CD4-positive, alpha-beta T cell (primary cell): Measurements from ENCODE around the gene PTPRN2. TPM values are rescaled to one million over a fixed set of nuclear protein-coding genes. Genes with fewer than 3 reads are reported as not detected.
"Not testable (repeated sequence)": the region's sequence is repeated elsewhere in the genome, so short reads cannot be mapped to it uniquely, and the experiment has no call there.

Source experiments
- ATAC-seq: fragments of 200-7000 bp; cut with Tn5 transposase; one replicate; pipeline ENCODE4 v1.10.0; 2022; ENCODE audit warnings: mild to moderate bottlenecking; ENCODE audit not compliant: poor library complexity
- CTCF ChIA-PET: fragments of 350-600 bp; sonication (Branson Sonifier 250); formaldehyde crosslinking; loops from one replicate; lab custom pipeline; 2021; ENCODE audit warnings: antibody characterized with exemption, inconsistent platforms; lab: Charles Lee
- POLR2A ChIA-PET: fragments of 350-600 bp; sonication (Branson Sonifier 250); formaldehyde crosslinking; loops from one replicate; lab custom pipeline; 2021; ENCODE audit warnings: antibody characterized with exemption, inconsistent platforms; lab: Charles Lee
- DNase-seq, 14 experiments: peaks; one replicate each; pipeline ENCODE4 v3.0.0-alpha.2; 2013 to 2020; ENCODE audit warnings: mixed read lengths in 2 of 14
- H3K27ac ChIP-seq, 2 donors: one replicate each; pipeline versions ENCODE4 v1.5.1 to v1.7.0; 2013; ENCODE audit warnings: low read length in 2 of 2, low read depth in 1 of 2, mild to moderate bottlenecking in 1 of 2
- H3K27me3 ChIP-seq, 2 experiments: 1 replicate in 1 of 2; 2 replicates in 1 of 2; pipeline versions ENCODE4 v1.6.1 to v1.7.0; 2013; ENCODE audit warnings: low read length in 2 of 2, control low read depth in 1 of 2, mild to moderate bottlenecking in 1 of 2, moderate library complexity in 1 of 2; ENCODE audit not compliant: insufficient read depth in 2 of 2, control insufficient read depth in 1 of 2
- H3K36me3 ChIP-seq: one replicate; pipeline ENCODE4 v1.6.1; 2013; ENCODE audit warnings: low read length, control low read depth; ENCODE audit not compliant: insufficient read depth
- H3K4me1 ChIP-seq: one replicate; pipeline ENCODE4 v1.6.1; 2013; ENCODE audit warnings: low read length, control low read depth; ENCODE audit not compliant: insufficient read depth
- H3K4me3 ChIP-seq: one replicate; pipeline ENCODE4 v1.5.1; 2013; ENCODE audit warnings: mild to moderate bottlenecking, low read length, moderate library complexity
- H3K9me3 ChIP-seq, 2 experiments: 1 replicate in 1 of 2; 2 replicates in 1 of 2; pipeline versions ENCODE4 v1.6.1 to v1.7.0; 2013; ENCODE audit warnings: low read length in 2 of 2, mild to moderate bottlenecking in 2 of 2, control low read depth in 1 of 2, moderate library complexity in 1 of 2; ENCODE audit not compliant: control insufficient read depth in 1 of 2, insufficient read depth in 1 of 2
- H3K27ac Mint-ChIP-seq: one replicate; pipeline ENCODE4 v1.8.0; 2020; ENCODE audit warnings: mixed read lengths
- H3K27me3 Mint-ChIP-seq: one replicate; pipeline ENCODE4 v1.8.0; 2021; ENCODE audit warnings: mixed read lengths
- H3K36me3 Mint-ChIP-seq: one replicate; pipeline ENCODE4 v1.8.0; 2021; ENCODE audit warnings: low read depth, mixed read lengths
- H3K4me1 Mint-ChIP-seq: one replicate; pipeline ENCODE4 v1.8.0; 2021; ENCODE audit warnings: low read depth, mixed read lengths
- H3K4me3 Mint-ChIP-seq: one replicate; pipeline ENCODE4 v1.8.0; 2020; ENCODE audit warnings: mild to moderate bottlenecking, mixed read lengths
- H3K9me3 Mint-ChIP-seq: one replicate; pipeline ENCODE4 v1.8.0; 2020; ENCODE audit warnings: mixed read lengths
- CTCF ChIP-seq: fragments of 200-600 bp; IDR thresholded peaks from one replicate; pipeline ENCODE4 v1.8.0; 2022; ENCODE audit warnings: antibody characterized with exemption, mild to moderate bottlenecking
- intact Hi-C, 2 experiments: fragments of 100-400 bp; cut with DNase I in 1 of 2; cut with micrococcal nuclease in 1 of 2; formaldehyde crosslinking; loops; one replicate each; pipeline versions ENCODE4 v1.15.1 to v1.9.0; 2023 to 2025; cut with DNase I, micrococcal nuclease
- total RNA-seq, 174 experiments: library from RNA in 2 of 174; stranded (reverse) in 2 of 174; gene quantifications; one replicate each; pipeline ENCODE4 v1.2.3 and lab custom pipeline; 2021 to 2026

PTPRN2 gene
- total RNA-seq, 2 experiments from 2014 or later = 0.34 to 0.44 TPM

- peaks cover 0 to 3% of the 10 kb centered on the region in 2 experiments for H3K27me3 ChIP-seq
- H3K27ac Mint-ChIP-seq = no peak overlapping the region
- no peak for TF ChIP-seq CTCF
- no peak overlapping the region for H3K27ac ChIP-seq
- H3K9me3 ChIP-seq = no peaks in the 10 kb centered on the region
- H3K36me3 Mint-ChIP-seq = no peaks in the 10 kb centered on the region
- intact Hi-C loops = no loop called here
- no peaks in the 10 kb centered on the region for H3K36me3 ChIP-seq
- no peaks in the 10 kb centered on the region for H3K4me1 Mint-ChIP-seq
- ChIA-PET CTCF (no interaction called here), POLR2A (no interaction called here)
- H3K4me1 ChIP-seq = no peaks in the 10 kb centered on the region
- no peak for ATAC-seq
- no peaks in the 10 kb centered on the region for H3K9me3 Mint-ChIP-seq
- peaks cover 19% of the 10 kb centered on the region for H3K27me3 Mint-ChIP-seq
- H3K4me3 Mint-ChIP-seq = no peak overlapping the region
- DNase-seq = no peak
- H3K4me3 ChIP-seq = no peak overlapping the region
Observed at GRCh38 chr7:157727964-157728615, 859.5 kb downstream of the PTPRN2 start.

- Mint-ChIP-seq H3K4me3 (no peak overlapping the region), H3K27me3 (peaks cover 19% of the 10 kb centered on the region), H3K9me3 (no peaks in the 10 kb centered on the region), H3K36me3 (no peaks in the 10 kb centered on the region), H3K27ac (no peak overlapping the region), H3K4me1 (no peaks in the 10 kb centered on the region)
- ChIA-PET POLR2A (no interaction called here), CTCF (no interaction called here)
- H3K36me3 ChIP-seq = no peaks in the 10 kb centered on the region
- ATAC-seq = no peak
- no peak for TF ChIP-seq CTCF
- no peak overlapping the region for H3K4me3 ChIP-seq
- peaks cover 0 to 5% of the 10 kb centered on the region in 2 experiments for H3K27me3 ChIP-seq
- H3K27ac ChIP-seq = no peak overlapping the region
- no peaks in the 10 kb centered on the region for H3K9me3 ChIP-seq
- intact Hi-C loops = no loop called here
- H3K4me1 ChIP-seq = no peaks in the 10 kb centered on the region
- DNase-seq = no peak
Observed at GRCh38 chr7:157726764-157727163, 860.9 kb downstream of the PTPRN2 start.

GRCh38 chr7:157725312-157725711, 862.3 kb downstream of the PTPRN2 start:
- not testable (repeated sequence) for ATAC-seq, H3K9me3 Mint-ChIP-seq, H3K4me3 Mint-ChIP-seq

GRCh38 chr7:157723205-157723604, 864.4 kb downstream of the PTPRN2 start:
- POLR2A ChIA-PET = no interaction called here
- Histone ChIP-seq H3K4me1 (no peaks in the 10 kb centered on the region), H3K27me3 (peaks cover 0 to 5% of the 10 kb centered on the region in 2 experiments), H3K27ac (no peak overlapping the region), H3K9me3 (no peaks in the 10 kb centered on the region), H3K36me3 (no peaks in the 10 kb centered on the region), H3K4me3 (no peak overlapping the region)
- TF ChIP-seq CTCF = no peak
- CTCF ChIA-PET = no interaction called here
- H3K36me3 Mint-ChIP-seq = no peaks in the 10 kb centered on the region
- no peak overlapping the region for H3K27ac Mint-ChIP-seq
- H3K9me3 Mint-ChIP-seq = no peaks in the 10 kb centered on the region
- intact Hi-C loops = no loop called here
- ATAC-seq (no peak), DNase-seq (no peak)
- no peaks in the 10 kb centered on the region for H3K4me1 Mint-ChIP-seq
- no peak overlapping the region for H3K4me3 Mint-ChIP-seq
- peaks cover 19% of the 10 kb centered on the region for H3K27me3 Mint-ChIP-seq

More at GRCh38 chr7:157725312-157725711, 862.3 kb downstream of the PTPRN2 start:
- intact Hi-C loops, H3K27me3 ChIP-seq, H3K27ac ChIP-seq, H3K4me3 ChIP-seq, DNase-seq, H3K27ac Mint-ChIP-seq, CTCF ChIA-PET, H3K4me1 ChIP-seq, H3K4me1 Mint-ChIP-seq, H3K9me3 ChIP-seq, POLR2A ChIA-PET, H3K36me3 ChIP-seq, H3K36me3 Mint-ChIP-seq: not testable (repeated sequence)
- peaks cover 19% of the 10 kb centered on the region for H3K27me3 Mint-ChIP-seq
